CD8-positive, alpha-beta memory T cell (primary cell): ENCODE results near the gene CEACAM21. TPM values are rescaled to one million over a fixed set of nuclear protein-coding genes. Genes with fewer than 3 reads are reported as not detected.

ENCODE experiments used
- CTCF ChIA-PET: fragments of 350-600 bp; sonication (Branson Sonifier 250); formaldehyde crosslinking; loops from one replicate; lab custom pipeline; 2021; ENCODE audit warnings: antibody characterized with exemption; lab: Charles Lee
- POLR2A ChIA-PET: fragments of 350-600 bp; sonication (Branson Sonifier 250); formaldehyde crosslinking; loops from one replicate; lab custom pipeline; 2021; ENCODE audit warnings: antibody characterized with exemption; lab: Charles Lee
- DNase-seq, 5 donors: peaks; one replicate each; pipeline versions ENCODE4 v3.0.0 to v3.0.0-alpha.2; 2020 to 2022; ENCODE audit warnings: mixed read lengths in 1 of 5
- H3K27ac ChIP-seq: one replicate; pipeline ENCODE4 v1.7.0; 2013; ENCODE audit warnings: low read depth, mild to moderate bottlenecking, low read length, moderate library complexity
- H3K27me3 ChIP-seq: 2 replicates; pipeline ENCODE4 v1.7.0; 2013; ENCODE audit warnings: low read length, mild to moderate bottlenecking; ENCODE audit not compliant: insufficient read depth, poor library complexity, severe bottlenecking
- H3K36me3 ChIP-seq: 2 replicates; pipeline ENCODE4 v1.7.0; 2013; ENCODE audit warnings: mild to moderate bottlenecking, low read length, moderate library complexity; ENCODE audit not compliant: insufficient read depth
- H3K4me1 ChIP-seq: 2 replicates; pipeline ENCODE4 v1.7.0; 2013; ENCODE audit warnings: mild to moderate bottlenecking, low read length, moderate library complexity; ENCODE audit not compliant: insufficient read depth
- H3K4me3 ChIP-seq: 2 replicates; pipeline ENCODE4 v1.7.0; 2013; ENCODE audit warnings: mild to moderate bottlenecking, low read length
- H3K9me3 ChIP-seq: 2 replicates; pipeline ENCODE4 v1.7.0; 2013; ENCODE audit warnings: mild to moderate bottlenecking, low read length
- H3K27ac Mint-ChIP-seq, 8 donors: one replicate each; pipeline ENCODE4 v1.8.0; 2020 to 2021; ENCODE audit warnings: mixed read lengths in 8 of 8, mild to moderate bottlenecking in 6 of 8, inconsistent platforms in 3 of 8, moderate library complexity in 3 of 8
- H3K27me3 Mint-ChIP-seq, 2 donors: one replicate each; pipeline ENCODE4 v1.8.0; 2020 to 2021; ENCODE audit warnings: mixed read lengths in 2 of 2, mild to moderate bottlenecking in 1 of 2, moderate library complexity in 1 of 2
- H3K36me3 Mint-ChIP-seq, 3 donors: one replicate each; pipeline ENCODE4 v1.8.0; 2020 to 2021; ENCODE audit warnings: mixed read lengths in 3 of 3, inconsistent platforms in 1 of 3, mild to moderate bottlenecking in 1 of 3
- H3K4me1 Mint-ChIP-seq, 3 donors: one replicate each; pipeline ENCODE4 v1.8.0; 2020 to 2021; ENCODE audit warnings: mixed read lengths in 3 of 3, inconsistent platforms in 1 of 3, mild to moderate bottlenecking in 1 of 3
- H3K4me3 Mint-ChIP-seq, 7 donors: one replicate each; pipeline ENCODE4 v1.8.0; 2020 to 2021; ENCODE audit warnings: mixed read lengths in 7 of 7, mild to moderate bottlenecking in 6 of 7, moderate library complexity in 4 of 7, inconsistent platforms in 2 of 7
- H3K9me3 Mint-ChIP-seq, 5 donors: one replicate each; pipeline ENCODE4 v1.8.0; 2020 to 2022; ENCODE audit warnings: mixed read lengths in 5 of 5, mild to moderate bottlenecking in 3 of 5, moderate library complexity in 2 of 5, inconsistent platforms in 1 of 5
- polyA plus RNA-seq: library from polyadenylated mRNA; unstranded; fragments of 300-500 nt; fragmentation: Illumina TruSeq; gene quantifications from one replicate; pipeline ENCODE4 v1.2.3, GENCODE V29; 2021
- total RNA-seq, 2 experiments: library from RNA; stranded (reverse); gene quantifications; one replicate each; pipeline ENCODE4 v1.2.3, GENCODE V29; 2021

The CEACAM21 gene
- total and polyA plus RNA-seq, 3 experiments from 2014 or later = 26.8 to 46.6 (median 29.2) TPM

DNA sequence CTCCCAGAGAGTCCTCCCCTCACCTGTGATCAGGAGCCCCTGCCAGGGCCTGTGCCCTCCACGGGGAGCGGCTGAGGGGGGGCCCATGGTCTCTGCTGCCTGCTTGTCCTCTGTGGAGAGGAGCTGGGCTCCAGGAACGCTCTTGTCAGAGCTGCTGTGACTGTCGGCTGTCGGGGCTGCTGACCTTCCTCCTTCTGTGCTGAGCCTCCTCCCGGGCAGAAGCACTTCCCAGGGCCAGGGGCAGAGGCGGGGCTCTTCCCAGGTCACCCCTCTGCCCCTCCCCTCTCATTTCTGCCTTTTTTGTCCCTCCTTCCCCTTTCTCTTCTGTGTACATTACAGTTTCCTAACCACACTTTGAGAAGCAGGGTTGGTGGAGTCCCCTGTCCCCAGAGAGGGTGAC, 50.9 kb downstream of the CEACAM21 start, which contains the start of gene CEACAM4:
CEACAM4 (minus strand) TSS at position 198 of the 400 bp plus-strand sequence; CDS start at position 87, 111 bp downstream.
- no peaks in the 10 kb centered on the region for H3K4me1 Mint-ChIP-seq
- Histone ChIP-seq H3K9me3 (no peaks in the 10 kb centered on the region), H3K36me3 (no peaks in the 10 kb centered on the region), H3K27ac (no peak within 1 kb of the TSS), H3K4me1 (no peaks in the 10 kb centered on the region), H3K4me3 (no peak within 1 kb of the TSS), H3K27me3 (peaks cover 8% of the 10 kb centered on the region)
- no peak for DNase-seq
- H3K27ac Mint-ChIP-seq = no peak within 1 kb of the TSS
- ChIA-PET POLR2A (no interaction called here), CTCF (no interaction called here)
- H3K36me3 Mint-ChIP-seq = no peaks in the 10 kb centered on the region
- no peak within 1 kb of the TSS for H3K4me3 Mint-ChIP-seq
- H3K27me3 Mint-ChIP-seq = peaks cover 26 to 63% of the 10 kb centered on the region in 2 donors
- H3K9me3 Mint-ChIP-seq = peaks cover 0 to 12% (median 2%) of the 10 kb centered on the region in 5 donors

DNA sequence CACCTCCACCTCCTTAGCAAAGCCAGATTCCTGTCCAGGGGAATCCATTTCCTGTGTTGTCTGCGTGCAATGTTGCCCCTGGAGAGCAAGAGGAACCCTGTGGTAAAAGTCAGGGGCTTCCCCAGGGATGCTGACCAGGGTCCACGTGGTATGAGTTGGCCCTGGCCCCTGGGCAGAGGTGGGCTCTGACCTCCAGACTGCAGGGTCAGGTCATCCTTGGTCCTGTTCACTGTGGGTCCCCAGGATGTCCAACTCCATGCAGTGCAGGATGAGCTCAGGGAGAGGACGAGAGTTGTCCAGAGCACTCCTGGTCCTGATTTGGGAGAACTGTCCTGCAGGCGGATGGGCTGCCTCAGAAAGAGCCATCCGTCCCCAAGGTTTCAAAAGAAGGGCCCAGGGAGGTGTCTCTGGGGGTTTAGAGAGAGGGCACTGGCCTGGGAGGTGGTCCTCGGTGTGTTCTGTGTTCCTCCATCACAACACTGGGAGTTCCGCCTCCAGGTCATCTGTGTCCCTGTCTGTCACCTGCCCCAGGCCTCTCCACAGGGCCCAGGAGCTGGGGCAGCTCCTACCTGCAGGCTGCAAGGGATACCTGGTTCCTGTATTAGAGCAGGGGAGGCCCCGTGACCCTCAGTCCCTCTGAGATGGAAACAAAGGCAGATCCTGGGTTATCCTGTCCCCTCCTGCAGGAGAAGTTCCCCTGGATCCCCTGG, 52.2 kb downstream of the CEACAM21 start:
- H3K9me3 ChIP-seq = no peaks in the 10 kb centered on the region
- DNase-seq = no peak
- no peaks in the 10 kb centered on the region for H3K4me1 Mint-ChIP-seq
- no peak overlapping the region for H3K27ac ChIP-seq
- no peaks in the 10 kb centered on the region for H3K36me3 Mint-ChIP-seq
- ChIA-PET POLR2A (no interaction called here), CTCF (interaction anchor here (1.9 kb wide), 1 partner anchor 14 kb away, joined by 4 read pairs; no protein-coding TSS in a partner anchor)
- no peak overlapping the region for H3K27ac Mint-ChIP-seq
- H3K9me3 Mint-ChIP-seq = peaks cover 2 to 12% (median 2%) of the 10 kb centered on the region in 5 donors
- H3K27me3 ChIP-seq = peaks cover 8% of the 10 kb centered on the region
- H3K4me3 ChIP-seq = no peak overlapping the region
- no peaks in the 10 kb centered on the region for H3K4me1 ChIP-seq
- H3K36me3 ChIP-seq = no peaks in the 10 kb centered on the region
- peaks cover 32 to 66% of the 10 kb centered on the region in 2 donors for H3K27me3 Mint-ChIP-seq
- H3K4me3 Mint-ChIP-seq = no peak overlapping the region

Other genes with a start within 250 kb of the CEACAM21 start
- 100 to 1,000 TPM; 152 to 161 TPM for gene TGFB1, start 222.2 kb upstream of the CEACAM21 start, total RNA-seq
- gene TGFB1, start 222.2 kb upstream of the CEACAM21 start, polyA plus RNA-seq = 104 TPM
- gene B9D2, start 212.0 kb upstream of the CEACAM21 start, total RNA-seq = 1 to 10 TPM; 8.5 to 9.7 TPM
- gene B9D2, start 212.0 kb upstream of the CEACAM21 start, polyA plus RNA-seq = 15.4 TPM
- gene TMEM91, start 199.6 kb upstream of the CEACAM21 start, total RNA-seq = 1 to 10 TPM; 2.6 to 3.8 TPM
- gene TMEM91, start 199.6 kb upstream of the CEACAM21 start, polyA plus RNA-seq = 3.7 TPM
- gene EXOSC5, start 178.8 kb upstream of the CEACAM21 start, total RNA-seq = 10 to 100 TPM; 48.5 to 52.3 TPM
- 49.5 TPM for gene EXOSC5, start 178.8 kb upstream of the CEACAM21 start, polyA plus RNA-seq
- gene BCKDHA, start 178.3 kb upstream of the CEACAM21 start, total RNA-seq = 10 to 100 TPM; 18.5 to 23.5 TPM
- gene BCKDHA, start 178.3 kb upstream of the CEACAM21 start, polyA plus RNA-seq = 52.1 TPM
- gene B3GNT8, start 148.8 kb upstream of the CEACAM21 start, total RNA-seq = under 1 TPM; 0.66 to 0.91 TPM
- gene B3GNT8, start 148.8 kb upstream of the CEACAM21 start, polyA plus RNA-seq = 11.1 TPM
- 10 to 100 TPM; 74.1 to 76.2 TPM for gene DMAC2, start 136.3 kb upstream of the CEACAM21 start, total RNA-seq
- 56.8 TPM for gene DMAC2, start 136.3 kb upstream of the CEACAM21 start, polyA plus RNA-seq
- not detected for gene ERICH4, start 133.0 kb upstream of the CEACAM21 start, total RNA-seq
- not detected for gene ERICH4, start 133.0 kb upstream of the CEACAM21 start, polyA plus RNA-seq
- gene CEACAM4, start 50.9 kb downstream of the CEACAM21 start, total RNA-seq = not detected
- gene CEACAM4, start 50.9 kb downstream of the CEACAM21 start, polyA plus RNA-seq = not detected
- not detected for gene CEACAM7, start 112.1 kb downstream of the CEACAM21 start, total RNA-seq
- not detected for gene CEACAM7, start 112.1 kb downstream of the CEACAM21 start, polyA plus RNA-seq
- gene CEACAM5, start 132.5 kb downstream of the CEACAM21 start, total RNA-seq = not detected
- not detected for gene CEACAM5, start 132.5 kb downstream of the CEACAM21 start, polyA plus RNA-seq
- gene CEACAM6, start 179.4 kb downstream of the CEACAM21 start, total RNA-seq = not detected
- not detected for gene CEACAM6, start 179.4 kb downstream of the CEACAM21 start, polyA plus RNA-seq
- gene CEACAM3, start 220.4 kb downstream of the CEACAM21 start, total RNA-seq = not detected
- not detected for gene CEACAM3, start 220.4 kb downstream of the CEACAM21 start, polyA plus RNA-seq